HepG2 (cell line): ENCODE measurements around the gene CENPB. TPM values are rescaled to one million over a fixed set of nuclear protein-coding genes. Genes with fewer than 3 reads are reported as not detected.

Source experiments
- ATM ChIP-seq: fragments of 450-650 bp; IDR thresholded peaks from 2 replicates; pipeline ENCODE4 v1.7.1; 2017; ENCODE audit warnings: mild to moderate bottlenecking, borderline replicate concordance
- FOSL2 ChIP-seq: sonication (generic); formaldehyde crosslinking; IDR thresholded peaks from 2 replicates; pipeline ENCODE4 v1.4.0; 2020; ENCODE audit warnings: missing genetic modification reagents
- FOXK1 ChIP-seq: sonication (generic); formaldehyde crosslinking; IDR thresholded peaks from 2 replicates; pipeline ENCODE4 v1.4.0; 2020; ENCODE audit warnings: low read depth, missing genetic modification reagents, borderline replicate concordance
- FOXO1 ChIP-seq: sonication (generic); formaldehyde crosslinking; IDR thresholded peaks from 2 replicates; pipeline ENCODE4 v1.4.0; 2020; ENCODE audit warnings: missing genetic modification reagents
- HNF4A ChIP-seq: sonication (generic); formaldehyde crosslinking; IDR thresholded peaks from 2 replicates; pipeline ENCODE4 v1.4.0; 2020; ENCODE audit warnings: missing genetic modification reagents
- KAT7 ChIP-seq: IDR thresholded peaks from 2 replicates; pipeline ENCODE4 v1.6.1; 2018; ENCODE audit warnings: borderline replicate concordance, missing compliant biosample characterization
- MTA1 ChIP-seq: sonication (generic); formaldehyde crosslinking; IDR thresholded peaks from 2 replicates; pipeline ENCODE4 v1.4.0; 2020; ENCODE audit warnings: missing genetic modification reagents, mild to moderate bottlenecking, borderline replicate concordance
- NFYB ChIP-seq: sonication (generic); formaldehyde crosslinking; IDR thresholded peaks from 2 replicates; pipeline ENCODE4 v1.4.0; 2020; ENCODE audit warnings: missing genetic modification reagents
- NR1H2 ChIP-seq: sonication (generic); formaldehyde crosslinking; IDR thresholded peaks from 2 replicates; pipeline ENCODE4 v1.8.1; 2022; ENCODE audit warnings: low read depth, missing genetic modification reagents, borderline replicate concordance
- POLR2AphosphoS2 ChIP-seq: IDR thresholded peaks from 2 replicates; pipeline ENCODE4 v1.6.1; 2011; ENCODE audit warnings: low read depth, low read length, improper control_type of control experiment
- PTBP1 ChIP-seq: fragments of 200-400 bp; formaldehyde crosslinking; IDR thresholded peaks from 2 replicates; pipeline ENCODE4 v1.6.1; 2018; ENCODE audit warnings: low read length, low read depth; ENCODE audit not compliant: poor library complexity, severe bottlenecking
- SIX1 ChIP-seq: sonication (generic); formaldehyde crosslinking; IDR thresholded peaks from 2 replicates; pipeline ENCODE4 v1.4.0; 2020; ENCODE audit warnings: missing genetic modification reagents, borderline replicate concordance
- SMARCE1 ChIP-seq: fragments of 450-650 bp; IDR thresholded peaks from 2 replicates; pipeline ENCODE4 v1.6.1; 2017; ENCODE audit warnings: borderline replicate concordance
- SRY ChIP-seq: sonication (generic); formaldehyde crosslinking; IDR thresholded peaks from 2 replicates; pipeline ENCODE4 v1.8.0; 2022; ENCODE audit warnings: mild to moderate bottlenecking, missing genetic modification reagents
- ZBTB26 ChIP-seq: IDR thresholded peaks from 2 replicates; pipeline ENCODE4 v1.6.1; 2016; ENCODE audit warnings: missing compliant biosample characterization, missing genetic modification reagents, borderline replicate concordance
- ZBTB7A ChIP-seq: sonication (generic); formaldehyde crosslinking; IDR thresholded peaks from 2 replicates; pipeline ENCODE4 v1.8.0; 2022; ENCODE audit warnings: mild to moderate bottlenecking, missing genetic modification reagents
- ZNF101 ChIP-seq: sonication (generic); formaldehyde crosslinking; IDR thresholded peaks from 2 replicates; pipeline ENCODE4 v1.4.0; 2020; ENCODE audit warnings: mild to moderate bottlenecking, low read depth, missing genetic modification reagents, borderline replicate concordance
- ZNF17 ChIP-seq: sonication (generic); formaldehyde crosslinking; IDR thresholded peaks from 2 replicates; pipeline ENCODE4 v1.5.0; 2020; ENCODE audit warnings: mild to moderate bottlenecking, missing genetic modification reagents
- ZNF326 ChIP-seq: sonication (generic); formaldehyde crosslinking; IDR thresholded peaks from 2 replicates; pipeline ENCODE4 v1.4.0; 2020; ENCODE audit warnings: missing genetic modification reagents, borderline replicate concordance
- ZNF367 ChIP-seq: sonication (generic); formaldehyde crosslinking; IDR thresholded peaks from 2 replicates; pipeline ENCODE4 v1.4.0; 2020; ENCODE audit warnings: missing genetic modification reagents, borderline replicate concordance
- ZNF484 ChIP-seq: sonication (generic); formaldehyde crosslinking; IDR thresholded peaks from 2 replicates; pipeline ENCODE4 v1.5.1; 2020; ENCODE audit warnings: mild to moderate bottlenecking, low read depth, missing genetic modification reagents, borderline replicate concordance
- ZNF646 ChIP-seq: sonication (generic); formaldehyde crosslinking; IDR thresholded peaks from 2 replicates; pipeline ENCODE4 v1.9.0; 2021; ENCODE audit warnings: mild to moderate bottlenecking, missing genetic modification reagents
- ZNF773 ChIP-seq: sonication (generic); formaldehyde crosslinking; IDR thresholded peaks from 2 replicates; pipeline ENCODE4 v1.4.0; 2020; ENCODE audit warnings: missing genetic modification reagents, borderline replicate concordance
- polyA plus RNA-seq, 8 experiments: library from polyadenylated mRNA; depleted of rRNA in 3 of 8; stranded (reverse) in 7 of 8; unstranded in 1 of 8; fragments of >200 nt; fragmentation: Illumina TruSeq in 4 of 8; extraction: Trizol in 4 of 8; gene quantifications; 2 replicates each; pipeline versions ENCODE4 v1.2.1 to v1.2.3, GENCODE V29; 2011 to 2016; ENCODE audit warnings: low read depth in 4 of 8, missing spikeins in 1 of 8, mixed read lengths in 1 of 8; ENCODE audit not compliant: insufficient read depth in 1 of 8
- total RNA-seq, 5 experiments: library from RNA; depleted of rRNA; stranded (reverse); fragments of >200 nt; fragmentation: Illumina TruSeq; extraction: Trizol; gene quantifications; 2 replicates each; pipeline ENCODE4 v1.2.3, GENCODE V29; 2016; ENCODE audit warnings: low read depth in 1 of 5

CENPB gene
- total and polyA plus RNA-seq, 2 of the 13 experiments (the other 11 are each of a cell fraction or from before 2014, with no cell fraction given) = 10.4 to 54.5 TPM

DNA sequence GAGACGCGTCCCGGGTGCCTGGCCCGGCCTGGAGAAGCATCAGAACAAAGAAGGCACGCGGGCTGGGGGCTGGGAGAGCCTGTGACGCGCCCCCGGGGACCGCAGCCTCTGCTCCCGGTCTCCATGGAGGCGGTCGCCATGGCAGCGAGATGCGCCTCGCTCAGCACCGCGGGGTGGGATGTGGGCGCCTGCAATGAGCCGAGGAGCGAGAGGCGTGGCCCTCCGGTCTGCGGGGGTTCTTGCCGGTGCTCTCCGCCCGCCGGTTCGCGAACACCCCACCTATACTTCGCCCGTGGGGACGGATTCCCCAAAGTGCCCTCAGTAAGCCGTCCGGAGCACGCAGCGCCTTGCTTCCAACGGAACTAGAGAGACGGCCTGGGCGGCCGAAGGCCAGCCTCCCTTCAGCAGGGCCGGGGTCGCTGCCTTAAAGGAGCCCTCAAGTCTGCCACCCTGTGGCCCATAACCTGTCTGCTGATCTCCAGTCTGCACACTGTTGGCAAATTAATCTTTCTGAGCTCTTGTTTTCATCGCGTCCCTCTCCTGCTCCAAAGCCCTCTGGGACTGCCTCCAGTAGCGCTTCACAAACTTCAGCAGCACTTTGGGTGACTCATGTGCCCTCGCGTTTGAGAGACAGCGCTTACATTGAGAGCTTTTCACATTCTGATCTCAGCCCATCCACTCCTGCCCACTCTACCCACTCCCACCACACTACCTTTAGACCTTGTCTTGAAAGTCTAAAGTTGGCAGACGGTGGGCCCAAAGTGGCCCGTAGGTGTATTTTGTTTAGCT lies 18.0 kb downstream of the CENPB start (continued):
- TF ChIP-seq ZNF646 (CRISPR knock-in tag) (no peak), ZNF326 (no peak), ZNF101 (CRISPR knock-in tag) (no peak), PTBP1 (peak; percentile 93), ZNF484 (CRISPR knock-in tag) (peak; percentile 69; the same call in 1 of the 2 replicates), ZBTB7A (CRISPR knock-in tag) (no peak; the same call in 1 of the 2 replicates), ZNF367 (CRISPR knock-in tag) (no peak), FOXK1 (peak; percentile 50; the same call in 1 of the 2 replicates), FOXO1 (CRISPR knock-in tag) (no peak), HNF4A (no peak), ZNF17 (CRISPR knock-in tag) (no peak), NR1H2 (CRISPR knock-in tag) (no peak), FOSL2 (CRISPR knock-in tag) (peak; percentile 60; the same call in 1 of the 2 replicates), KAT7 (CRISPR knock-in tag) (0 out of 2 replicates have a peak, but pooled peaks have one; percentile 34), MTA1 (peak; percentile 84), NFYB (CRISPR knock-in tag) (peak; percentile 12; the same call in 1 of the 2 replicates), ATM (no peak), SMARCE1 (no peak), POLR2AphosphoS2 (no peak), SIX1 (no peak), ZBTB26 (CRISPR knock-in tag) (no peak), ZNF773 (peak; percentile 12; the same call in 1 of the 2 replicates), SRY (CRISPR knock-in tag) (peak; percentile 55)
